Right ventricle myocardium inferior (tissue), 1 donor: ENCODE measurements around the gene MBTPS1. TPM values are rescaled to one million over a fixed set of nuclear protein-coding genes. Genes with fewer than 3 reads are reported as not detected.

Source experiments
- ATAC-seq: fragments of 200-7000 bp; cut with Tn5 transposase; one replicate; pipeline ENCODE4 v1.9.1; 2020; ENCODE audit warnings: mild to moderate bottlenecking, moderate library complexity
- DNase-seq: peaks from one replicate; pipeline ENCODE4 v3.0.0; 2021; ENCODE audit errors: missing footprints
- intact Hi-C: fragments of 100-400 bp; cut with DNase I; formaldehyde crosslinking; loops from one replicate; pipeline ENCODE4 v1.11.0; 2022
- total RNA-seq: library from RNA; stranded (reverse); fragmentation: NEBNext Ultra II Directional; extraction: Animal tissue kit (Norgen Biotek cat#: 25700); gene quantifications from one replicate; pipeline ENCODE4 v1.2.1, GENCODE V29; 2021
- donor health status: DM: no; HTN: yes; CAD: no; lungs with severe emphysema.

The MBTPS1 gene
- total RNA-seq, 1 donor from 2014 or later: 70.2 TPM

DNA sequence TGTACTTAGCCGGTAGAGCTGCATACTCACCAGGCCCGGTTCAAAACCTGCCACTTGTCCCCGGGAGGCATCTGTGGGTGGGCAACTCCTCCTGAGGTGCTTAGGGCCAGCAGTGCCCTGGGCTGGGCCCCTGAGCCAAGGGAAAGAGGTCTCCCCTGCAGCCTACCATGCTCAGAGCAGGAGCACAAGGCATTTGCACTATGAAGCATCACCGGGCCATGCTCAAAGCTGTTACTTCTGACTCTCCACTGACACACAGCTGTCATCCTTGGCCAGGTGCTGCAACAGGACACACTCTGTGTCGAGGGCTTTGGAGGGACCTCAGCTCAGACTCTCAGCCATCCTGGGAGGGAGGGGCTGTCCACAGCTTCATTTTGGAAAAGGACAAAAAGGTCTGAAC lies 111.4 kb downstream of the MBTPS1 start:
- no peak for ATAC-seq
- intact Hi-C loops: no loop called here
- peak; percentile 53 for DNase-seq

DNA sequence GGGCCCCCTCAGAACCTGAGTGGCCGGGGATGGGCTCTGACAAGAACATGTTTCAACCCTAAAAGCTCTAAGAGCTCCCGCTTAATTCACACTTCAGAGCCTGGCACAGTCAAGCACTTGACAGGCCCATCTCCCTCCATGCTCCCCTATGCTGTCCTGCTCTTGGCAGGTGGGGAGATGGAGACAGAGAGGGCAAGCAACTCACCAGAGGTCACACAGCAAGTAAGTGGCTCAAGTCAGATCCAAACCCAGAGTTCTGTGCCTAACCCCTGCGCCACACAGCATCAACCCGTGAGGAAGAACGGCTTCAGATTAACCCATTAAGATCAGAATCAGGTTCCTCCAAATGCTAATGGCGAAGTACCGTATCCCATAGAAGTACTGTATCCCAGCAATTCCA lies 112.3 kb downstream of the MBTPS1 start:
- DNase-seq: no peak
- intact Hi-C loops: no loop called here
- no peak for ATAC-seq

Other genes with a start within 250 kb of the MBTPS1 start
- gene MLYCD, start 217.8 kb downstream of the MBTPS1 start, total RNA-seq: 48.2 TPM
- 8.2 TPM for gene OSGIN1, start 163.7 kb downstream of the MBTPS1 start, total RNA-seq
- 1.8 TPM for gene NECAB2, start 148.7 kb downstream of the MBTPS1 start, total RNA-seq
- 3.1 TPM for gene SLC38A8, start 74.1 kb downstream of the MBTPS1 start, total RNA-seq
- gene HSDL1, start 28.2 kb upstream of the MBTPS1 start, total RNA-seq: 24.1 TPM
- not detected for gene DNAAF1, start 28.4 kb upstream of the MBTPS1 start, total RNA-seq
- gene TAF1C, start 70.1 kb upstream of the MBTPS1 start, total RNA-seq: 26.5 TPM
- gene ADAD2, start 74.2 kb upstream of the MBTPS1 start, total RNA-seq: not detected
- gene KCNG4, start 123.1 kb upstream of the MBTPS1 start, total RNA-seq: not detected
- gene WFDC1, start 177.9 kb upstream of the MBTPS1 start, total RNA-seq: 1.5 TPM